Progenitor cell of endocrine pancreas (in vitro differentiated cells): Measurements from ENCODE around the gene GEMIN8. TPM values are rescaled to one million over a fixed set of nuclear protein-coding genes. Genes with fewer than 3 reads are reported as not detected.

ENCODE experiments used
- DNase-seq: peaks from one replicate; pipeline ENCODE4 v3.0.0; 2021; ENCODE audit warnings: low spot score; ENCODE audit not compliant: unreplicated experiment
- H3K27ac Mint-ChIP-seq: 2 replicates; pipeline ENCODE4 v1.8.0; 2021; ENCODE audit warnings: mild to moderate bottlenecking, moderate library complexity, mixed read lengths
- H3K27me3 Mint-ChIP-seq: 2 replicates; pipeline ENCODE4 v1.8.0; 2021; ENCODE audit warnings: mixed read lengths
- H3K36me3 Mint-ChIP-seq: 2 replicates; pipeline ENCODE4 v1.8.0; 2022; ENCODE audit warnings: mixed read lengths; ENCODE audit not compliant: insufficient read depth
- H3K4me1 Mint-ChIP-seq: 2 replicates; pipeline ENCODE4 v1.8.0; 2021; ENCODE audit warnings: low read depth, mixed read lengths
- H3K4me3 Mint-ChIP-seq: 2 replicates; pipeline ENCODE4 v1.8.0; 2021; ENCODE audit warnings: low read depth, mild to moderate bottlenecking, moderate library complexity, mixed read lengths
- H3K9me3 Mint-ChIP-seq: 2 replicates; pipeline ENCODE4 v1.8.0; 2021; ENCODE audit warnings: low read depth, mixed read lengths
- total RNA-seq: library from RNA; stranded (reverse); gene quantifications from 2 replicates; pipeline ENCODE4 v1.2.1, GENCODE V29; 2021
- TF ChIP-seq, protein P1 (sequence below): fragments of 200-600 bp; sonication (generic); IDR thresholded peaks from one replicate; pipeline ENCODE4 v1.5.0; 2021; ENCODE audit warnings: antibody characterized with exemption, mild to moderate bottlenecking; ENCODE audit not compliant: unreplicated experiment

The GEMIN8 gene
- total RNA-seq, 1 donor from 2014 or later: 25.4 TPM

DNA sequence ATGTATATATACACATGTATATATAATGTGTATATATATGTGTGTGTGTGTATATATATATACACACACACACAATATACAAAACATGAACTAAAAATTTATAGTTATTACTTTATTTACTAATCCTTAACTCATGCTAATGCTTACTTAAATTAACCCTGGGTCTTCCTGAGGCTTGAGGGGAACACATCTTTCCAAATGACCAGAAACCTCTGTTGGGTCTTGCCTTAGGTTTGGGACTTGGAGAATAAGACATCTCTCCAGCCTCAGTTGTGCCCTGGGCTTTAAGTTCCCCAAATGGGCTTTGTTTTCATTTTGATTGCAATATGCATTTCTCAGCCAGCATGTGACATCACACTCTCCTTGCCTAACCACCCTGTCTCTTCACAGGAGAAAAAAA lies 7.7 kb downstream of the GEMIN8 start:
- no peak overlapping the region for H3K27ac Mint-ChIP-seq
- peaks cover 7% of the 10 kb centered on the region for H3K36me3 Mint-ChIP-seq
- peaks cover 3% of the 10 kb centered on the region for H3K4me1 Mint-ChIP-seq
- no peaks in the 10 kb centered on the region for H3K27me3 Mint-ChIP-seq
- TF ChIP-seq, protein P1, sequence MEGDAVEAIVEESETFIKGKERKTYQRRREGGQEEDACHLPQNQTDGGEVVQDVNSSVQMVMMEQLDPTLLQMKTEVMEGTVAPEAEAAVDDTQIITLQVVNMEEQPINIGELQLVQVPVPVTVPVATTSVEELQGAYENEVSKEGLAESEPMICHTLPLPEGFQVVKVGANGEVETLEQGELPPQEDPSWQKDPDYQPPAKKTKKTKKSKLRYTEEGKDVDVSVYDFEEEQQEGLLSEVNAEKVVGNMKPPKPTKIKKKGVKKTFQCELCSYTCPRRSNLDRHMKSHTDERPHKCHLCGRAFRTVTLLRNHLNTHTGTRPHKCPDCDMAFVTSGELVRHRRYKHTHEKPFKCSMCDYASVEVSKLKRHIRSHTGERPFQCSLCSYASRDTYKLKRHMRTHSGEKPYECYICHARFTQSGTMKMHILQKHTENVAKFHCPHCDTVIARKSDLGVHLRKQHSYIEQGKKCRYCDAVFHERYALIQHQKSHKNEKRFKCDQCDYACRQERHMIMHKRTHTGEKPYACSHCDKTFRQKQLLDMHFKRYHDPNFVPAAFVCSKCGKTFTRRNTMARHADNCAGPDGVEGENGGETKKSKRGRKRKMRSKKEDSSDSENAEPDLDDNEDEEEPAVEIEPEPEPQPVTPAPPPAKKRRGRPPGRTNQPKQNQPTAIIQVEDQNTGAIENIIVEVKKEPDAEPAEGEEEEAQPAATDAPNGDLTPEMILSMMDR: no peak
- DNase-seq: no peak
- peaks cover 8% of the 10 kb centered on the region for H3K9me3 Mint-ChIP-seq
- H3K4me3 Mint-ChIP-seq: no peak overlapping the region

DNA sequence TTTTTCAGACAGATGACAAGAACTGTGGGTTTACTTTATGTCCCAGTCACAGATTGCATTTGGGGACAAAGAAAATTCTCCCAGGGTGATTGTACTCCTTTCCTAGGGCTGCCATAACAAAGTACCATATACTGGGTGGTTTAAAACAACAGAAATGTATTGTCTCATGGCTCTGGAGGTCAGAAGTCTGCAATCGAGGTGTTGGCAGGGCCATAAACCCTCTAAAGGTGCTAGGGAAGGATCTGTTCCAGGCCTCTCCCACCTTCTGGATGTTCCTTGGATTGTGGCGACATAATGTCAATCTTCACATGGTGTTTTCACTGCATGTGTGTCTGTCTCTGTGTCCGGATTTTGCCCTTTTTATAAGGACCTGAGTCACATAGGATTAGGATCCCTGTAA lies 12.3 kb downstream of the GEMIN8 start:
- H3K27me3 Mint-ChIP-seq: no peaks in the 10 kb centered on the region
- H3K9me3 Mint-ChIP-seq: peaks cover 13% of the 10 kb centered on the region
- H3K4me1 Mint-ChIP-seq: no peaks in the 10 kb centered on the region
- no peak for DNase-seq
- H3K4me3 Mint-ChIP-seq: no peak overlapping the region
- peaks cover 14% of the 10 kb centered on the region for H3K36me3 Mint-ChIP-seq
- H3K27ac Mint-ChIP-seq: no peak overlapping the region
- TF ChIP-seq, protein P1: no peak

DNA sequence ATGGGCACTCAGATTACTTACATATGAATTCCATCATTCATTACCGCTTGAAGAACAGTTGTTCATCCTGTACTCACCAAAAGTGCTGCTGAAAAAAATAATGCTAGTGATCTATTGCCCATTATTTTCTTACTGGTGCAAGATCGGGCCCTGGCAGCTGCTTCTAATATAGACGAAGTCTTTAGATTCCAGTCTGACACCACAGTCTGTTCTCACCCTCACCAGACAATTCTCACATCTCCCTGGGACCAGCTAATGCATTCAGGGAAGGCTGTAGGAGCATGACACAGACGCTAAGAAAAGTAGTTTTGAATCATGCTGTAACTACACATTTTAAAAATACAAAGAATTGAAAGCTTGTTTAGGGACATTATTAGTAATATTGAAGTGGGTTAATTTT lies 13.8 kb downstream of the GEMIN8 start:
- no peaks in the 10 kb centered on the region for H3K27me3 Mint-ChIP-seq
- H3K27ac Mint-ChIP-seq: no peak overlapping the region
- peaks cover 10% of the 10 kb centered on the region for H3K36me3 Mint-ChIP-seq
- peaks cover 11% of the 10 kb centered on the region for H3K9me3 Mint-ChIP-seq
- DNase-seq: no peak
- no peaks in the 10 kb centered on the region for H3K4me1 Mint-ChIP-seq
- TF ChIP-seq, protein P1: no peak
- no peak overlapping the region for H3K4me3 Mint-ChIP-seq

DNA sequence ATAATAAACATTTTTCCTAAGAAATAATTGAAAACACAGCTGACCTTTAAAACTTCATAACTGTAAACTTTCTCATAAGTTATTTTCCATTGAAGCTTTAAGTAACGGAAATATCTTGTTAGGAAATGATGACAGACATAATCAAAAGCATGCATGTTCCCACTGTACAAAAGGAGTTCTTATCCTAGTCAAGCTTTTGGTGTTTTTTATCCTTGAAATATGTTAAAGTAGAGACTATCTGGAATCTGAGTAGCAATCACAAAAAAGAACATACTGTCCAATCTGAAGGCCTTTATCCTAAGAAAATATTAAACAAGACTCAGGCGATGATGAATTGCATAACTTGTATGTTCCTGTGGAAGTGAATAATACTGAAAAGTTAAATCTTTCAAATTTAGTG lies 14.4 kb downstream of the GEMIN8 start:
- Mint-ChIP-seq H3K9me3 (peaks cover 12% of the 10 kb centered on the region), H3K4me3 (no peak overlapping the region), H3K4me1 (no peaks in the 10 kb centered on the region), H3K27ac (no peak overlapping the region), H3K36me3 (peaks cover 10% of the 10 kb centered on the region), H3K27me3 (no peaks in the 10 kb centered on the region)
- no peak for DNase-seq
- TF ChIP-seq, protein P1: no peak

DNA sequence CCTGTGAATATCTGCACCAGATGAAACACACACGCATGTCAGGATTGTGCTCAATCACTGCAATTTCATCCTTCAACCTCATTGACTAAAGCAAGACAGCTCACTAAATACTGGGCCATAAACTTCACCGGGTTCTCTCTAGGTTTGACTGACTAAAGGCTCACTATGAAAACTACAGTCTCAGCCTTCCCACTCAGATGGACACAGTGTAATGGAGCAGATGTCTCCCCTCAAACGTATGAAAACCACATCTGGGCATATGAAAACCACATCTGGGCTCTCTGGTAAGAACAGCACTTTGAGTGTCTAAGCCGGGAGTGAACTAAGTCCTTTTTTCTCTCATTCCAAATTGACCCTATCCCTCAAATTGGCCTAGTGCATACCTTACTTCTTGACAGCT lies 15.2 kb downstream of the GEMIN8 start:
- TF ChIP-seq, protein P1: no peak
- no peak overlapping the region for H3K27ac Mint-ChIP-seq
- no peak for DNase-seq
- no peaks in the 10 kb centered on the region for H3K4me1 Mint-ChIP-seq
- peaks cover 12% of the 10 kb centered on the region for H3K9me3 Mint-ChIP-seq
- no peak overlapping the region for H3K4me3 Mint-ChIP-seq
- H3K36me3 Mint-ChIP-seq: peaks cover 7% of the 10 kb centered on the region
- no peaks in the 10 kb centered on the region for H3K27me3 Mint-ChIP-seq

DNA sequence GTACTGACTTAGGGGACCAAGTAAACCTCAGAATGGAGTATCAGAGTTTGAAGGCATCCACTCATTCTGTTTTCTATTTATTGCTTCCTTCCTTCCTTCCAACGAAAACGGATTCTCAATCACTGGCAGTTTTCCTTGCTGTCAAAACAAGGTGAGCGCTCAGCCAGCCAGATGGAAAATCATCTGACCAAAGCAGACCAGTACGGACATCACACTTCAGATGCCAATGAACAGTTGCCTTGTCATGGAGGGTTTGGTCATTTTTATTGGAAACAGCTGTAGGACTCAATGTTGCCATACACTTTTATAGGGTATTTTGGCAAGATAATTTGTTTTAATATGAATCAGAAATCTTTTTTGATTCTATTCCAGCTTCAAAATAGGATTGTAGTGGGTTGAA lies 16.6 kb downstream of the GEMIN8 start:
- H3K27ac Mint-ChIP-seq: no peak overlapping the region
- TF ChIP-seq, protein P1: no peak

More for the DNA sequence above, 16.6 kb downstream of the GEMIN8 start:
- Mint-ChIP-seq H3K27me3 (no peaks in the 10 kb centered on the region), H3K9me3 (peaks cover 15% of the 10 kb centered on the region), H3K4me1 (no peaks in the 10 kb centered on the region), H3K4me3 (no peak overlapping the region), H3K36me3 (peaks cover 11% of the 10 kb centered on the region)
- no peak for DNase-seq
